HepG2 (cell line): ENCODE results near the gene IWS1. TPM values are rescaled to one million over a fixed set of nuclear protein-coding genes. Genes with fewer than 3 reads are reported as not detected.

Experiments used
- DR1 ChIP-seq: sonication (generic); formaldehyde crosslinking; IDR thresholded peaks from 2 replicates; pipeline ENCODE4 v1.8.0; 2021; ENCODE audit warnings: mild to moderate bottlenecking, missing genetic modification reagents, inconsistent platforms
- EHMT2 ChIP-seq: fragments of 200-600 bp; sonication (generic); IDR thresholded peaks from 2 replicates; pipeline ENCODE4 v1.7.0; 2017; ENCODE audit warnings: antibody characterized with exemption, low read depth, low read length, borderline replicate concordance
- FOXM1 ChIP-seq: sonication (generic); formaldehyde crosslinking; IDR thresholded peaks from 2 replicates; pipeline ENCODE4 v1.5.0; 2020; ENCODE audit warnings: missing genetic modification reagents
- HINFP ChIP-seq: sonication (generic); formaldehyde crosslinking; IDR thresholded peaks from 2 replicates; pipeline ENCODE4 v1.4.0; 2020; ENCODE audit warnings: low read depth, mild to moderate bottlenecking, missing genetic modification reagents
- HIVEP1 ChIP-seq: sonication (generic); formaldehyde crosslinking; IDR thresholded peaks from 2 replicates; pipeline ENCODE4 v1.4.0; 2020; ENCODE audit warnings: mild to moderate bottlenecking, missing genetic modification reagents
- MED8 ChIP-seq: sonication (generic); formaldehyde crosslinking; IDR thresholded peaks from 2 replicates; pipeline ENCODE4 v1.8.1; 2023; ENCODE audit warnings: mild to moderate bottlenecking, missing genetic modification reagents; ENCODE audit not compliant: insufficient replicate concordance
- NBN ChIP-seq: fragments of 450-650 bp; conservative IDR thresholded peaks from 2 replicates; pipeline ENCODE4 v1.6.1; 2017
- SETDB1 ChIP-seq: sonication (generic); formaldehyde crosslinking; IDR thresholded peaks from 2 replicates; pipeline ENCODE4 v1.5.1; 2020; ENCODE audit warnings: missing genetic modification reagents, mild to moderate bottlenecking, borderline replicate concordance
- YY1 ChIP-seq: IDR thresholded peaks from 2 replicates; pipeline ENCODE4 v1.6.1; 2011; ENCODE audit warnings: low read length, low read depth, moderate library complexity, mild to moderate bottlenecking; ENCODE audit not compliant: insufficient read depth, insufficient replicate concordance
- ZBTB3 ChIP-seq: sonication (generic); formaldehyde crosslinking; IDR thresholded peaks from 2 replicates; pipeline ENCODE4 v1.4.0; 2020; ENCODE audit warnings: low read depth, mild to moderate bottlenecking, moderate library complexity, missing genetic modification reagents, borderline replicate concordance
- ZFP36L2 ChIP-seq: sonication (generic); formaldehyde crosslinking; IDR thresholded peaks from 2 replicates; pipeline ENCODE4 v1.4.0; 2020; ENCODE audit warnings: missing genetic modification reagents
- ZNF343 ChIP-seq: sonication (generic); formaldehyde crosslinking; IDR thresholded peaks from 2 replicates; pipeline ENCODE4 v1.4.0; 2020; ENCODE audit warnings: mild to moderate bottlenecking, missing genetic modification reagents
- ZNF552 ChIP-seq: sonication (generic); formaldehyde crosslinking; IDR thresholded peaks from 2 replicates; pipeline ENCODE4 v1.9.0; 2022; ENCODE audit warnings: missing genetic modification reagents, mild to moderate bottlenecking, borderline replicate concordance
- ZNF720 ChIP-seq: sonication (generic); formaldehyde crosslinking; IDR thresholded peaks from 2 replicates; pipeline ENCODE4 v1.4.0; 2020; ENCODE audit warnings: missing genetic modification reagents
- ZNF761 ChIP-seq: sonication (generic); formaldehyde crosslinking; conservative IDR thresholded peaks from 2 replicates; pipeline ENCODE4 v1.4.0; 2020; ENCODE audit warnings: mild to moderate bottlenecking, missing genetic modification reagents
- ZNF766 ChIP-seq: sonication (generic); formaldehyde crosslinking; IDR thresholded peaks from 2 replicates; pipeline ENCODE4 v1.5.0; 2020; ENCODE audit warnings: missing genetic modification reagents, borderline replicate concordance
- ZNF839 ChIP-seq: sonication (generic); formaldehyde crosslinking; IDR thresholded peaks from 2 replicates; pipeline ENCODE4 v1.4.0; 2020; ENCODE audit warnings: missing genetic modification reagents, mild to moderate bottlenecking, borderline replicate concordance
- polyA plus RNA-seq, 8 experiments: library from polyadenylated mRNA; depleted of rRNA in 3 of 8; stranded (reverse) in 7 of 8; unstranded in 1 of 8; fragments of >200 nt; fragmentation: Illumina TruSeq in 4 of 8; extraction: Trizol in 4 of 8; gene quantifications; 2 replicates each; pipeline versions ENCODE4 v1.2.1 to v1.2.3, GENCODE V29; 2011 to 2016; ENCODE audit warnings: low read depth in 4 of 8, missing spikeins in 1 of 8, mixed read lengths in 1 of 8; ENCODE audit not compliant: insufficient read depth in 1 of 8
- total RNA-seq, 5 experiments: library from RNA; depleted of rRNA; stranded (reverse); fragments of >200 nt; fragmentation: Illumina TruSeq; extraction: Trizol; gene quantifications; 2 replicates each; pipeline ENCODE4 v1.2.3, GENCODE V29; 2016; ENCODE audit warnings: low read depth in 1 of 5
- TF ChIP-seq, protein P1 (sequence below): sonication (generic); formaldehyde crosslinking; IDR thresholded peaks from 2 replicates; pipeline ENCODE4 v1.4.0; 2020; ENCODE audit warnings: missing genetic modification reagents, borderline replicate concordance
- TF ChIP-seq, protein P2 (sequence below): sonication (generic); formaldehyde crosslinking; IDR thresholded peaks from 2 replicates; pipeline ENCODE4 v1.5.0; 2020; ENCODE audit warnings: mild to moderate bottlenecking, missing genetic modification reagents, borderline replicate concordance

The IWS1 gene
- total and polyA plus RNA-seq, 2 of the 13 experiments (the other 11 are each of a cell fraction or from before 2014, with no cell fraction given) = 28.9 to 62.3 TPM

- TF ChIP-seq YY1 = peak; percentile 68
- TF ChIP-seq ZNF839 (CRISPR knock-in tag) = no peak
- no peak for TF ChIP-seq ZNF766 (CRISPR knock-in tag)
- TF ChIP-seq FOXM1 (CRISPR knock-in tag) = no peak
- TF ChIP-seq ZNF761 (CRISPR knock-in tag) = peak; percentile 91
- no peak for TF ChIP-seq ZNF720 (CRISPR knock-in tag)
- TF ChIP-seq ZBTB3 = 0 out of 2 replicates have a peak, but pooled peaks have one; percentile 63
- 0 out of 2 replicates have a peak, but pooled peaks have one; percentile 70 for TF ChIP-seq HINFP (CRISPR knock-in tag)
- TF ChIP-seq HIVEP1 (CRISPR knock-in tag) = peak; percentile 56; the same call in 1 of the 2 replicates
- TF ChIP-seq SETDB1 (CRISPR knock-in tag) = no peak
- no peak for TF ChIP-seq DR1 (CRISPR knock-in tag)
- peak; percentile 92 for TF ChIP-seq EHMT2
- TF ChIP-seq, protein P1, sequence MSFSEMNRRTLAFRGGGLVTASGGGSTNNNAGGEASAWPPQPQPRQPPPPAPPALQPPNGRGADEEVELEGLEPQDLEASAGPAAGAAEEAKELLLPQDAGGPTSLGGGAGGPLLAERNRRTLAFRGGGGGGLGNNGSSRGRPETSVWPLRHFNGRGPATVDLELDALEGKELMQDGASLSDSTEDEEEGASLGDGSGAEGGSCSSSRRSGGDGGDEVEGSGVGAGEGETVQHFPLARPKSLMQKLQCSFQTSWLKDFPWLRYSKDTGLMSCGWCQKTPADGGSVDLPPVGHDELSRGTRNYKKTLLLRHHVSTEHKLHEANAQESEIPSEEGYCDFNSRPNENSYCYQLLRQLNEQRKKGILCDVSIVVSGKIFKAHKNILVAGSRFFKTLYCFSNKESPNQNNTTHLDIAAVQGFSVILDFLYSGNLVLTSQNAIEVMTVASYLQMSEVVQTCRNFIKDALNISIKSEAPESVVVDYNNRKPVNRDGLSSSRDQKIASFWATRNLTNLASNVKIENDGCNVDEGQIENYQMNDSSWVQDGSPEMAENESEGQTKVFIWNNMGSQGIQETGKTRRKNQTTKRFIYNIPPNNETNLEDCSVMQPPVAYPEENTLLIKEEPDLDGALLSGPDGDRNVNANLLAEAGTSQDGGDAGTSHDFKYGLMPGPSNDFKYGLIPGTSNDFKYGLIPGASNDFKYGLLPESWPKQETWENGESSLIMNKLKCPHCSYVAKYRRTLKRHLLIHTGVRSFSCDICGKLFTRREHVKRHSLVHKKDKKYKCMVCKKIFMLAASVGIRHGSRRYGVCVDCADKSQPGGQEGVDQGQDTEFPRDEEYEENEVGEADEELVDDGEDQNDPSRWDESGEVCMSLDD = no peak
- TF ChIP-seq MED8 = no peak
- TF ChIP-seq ZNF343 (CRISPR knock-in tag) = 0 out of 2 replicates have a peak, but pooled peaks have one; percentile 46
- no peak for TF ChIP-seq ZNF552 (CRISPR knock-in tag)
- no peak for TF ChIP-seq NBN
- no peak for TF ChIP-seq ZFP36L2 (CRISPR knock-in tag)
- TF ChIP-seq, protein P2, sequence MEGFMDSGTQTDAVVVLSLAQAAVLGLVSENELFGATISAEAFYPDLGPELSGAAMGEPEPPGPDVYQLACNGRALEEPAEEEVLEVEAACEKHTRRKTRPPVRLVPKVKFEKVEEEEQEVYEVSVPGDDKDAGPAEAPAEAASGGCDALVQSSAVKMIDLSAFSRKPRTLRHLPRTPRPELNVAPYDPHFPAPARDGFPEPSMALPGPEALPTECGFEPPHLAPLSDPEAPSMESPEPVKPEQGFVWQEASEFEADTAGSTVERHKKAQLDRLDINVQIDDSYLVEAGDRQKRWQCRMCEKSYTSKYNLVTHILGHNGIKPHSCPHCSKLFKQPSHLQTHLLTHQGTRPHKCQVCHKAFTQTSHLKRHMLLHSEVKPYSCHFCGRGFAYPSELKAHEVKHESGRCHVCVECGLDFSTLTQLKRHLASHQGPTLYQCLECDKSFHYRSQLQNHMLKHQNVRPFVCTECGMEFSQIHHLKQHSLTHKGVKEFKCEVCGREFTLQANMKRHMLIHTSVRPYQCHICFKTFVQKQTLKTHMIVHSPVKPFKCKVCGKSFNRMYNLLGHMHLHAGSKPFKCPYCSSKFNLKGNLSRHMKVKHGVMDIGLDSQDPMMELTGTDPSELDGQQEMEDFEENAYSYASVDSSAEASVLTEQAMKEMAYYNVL (CRISPR knock-in tag) = peak; percentile 18; the same call in 1 of the 2 replicates
Measured at GRCh38 chr2:127453392-127454171, 72.7 kb downstream of the IWS1 start (continued).
